Activated CD4-positive, alpha-beta T cell treated with anti-CD3 and anti-CD28 coated beads for 48 hours (primary cell): ENCODE data around the gene SLC66A3.

ENCODE experiments used
- DNase-seq: peaks from one replicate; pipeline ENCODE4 v3.0.0-alpha.2; 2020

The SLC66A3 gene

GRCh38 chr2:11220445-11220844, 65.2 kb downstream of the SLC66A3 start:
- no peak for DNase-seq

- no peak for DNase-seq
Measured at GRCh38 chr2:11222845-11223244, 67.6 kb downstream of the SLC66A3 start.

- no peak for DNase-seq
Measured at GRCh38 chr2:11224887-11225286, 69.6 kb downstream of the SLC66A3 start.

- DNase-seq, result no peak
Measured at GRCh38 chr2:11227595-11227994, 72.3 kb downstream of the SLC66A3 start.
